Panc1 (cell line): ENCODE results near the gene NDE1. TPM values are rescaled to one million over a fixed set of nuclear protein-coding genes. Genes with fewer than 3 reads are reported as not detected.
"Not testable (repeated sequence)": the region's sequence is repeated elsewhere in the genome, so short reads cannot be mapped to it uniquely, and the experiment has no call there.

Experiments used
- ATAC-seq: fragments of 200-7000 bp; cut with Tn5 transposase; 2 replicates; pipeline ENCODE4 v1.9.1; 2020; ENCODE audit warnings: mild to moderate bottlenecking, moderate library complexity
- BruUV-seq: library from RNA; stranded (reverse); fragments of 400-500 nt; replicated peaks from 2 replicates; lab custom pipeline; 2021; lab: Mats Ljungman, UMichigan
- CTCF ChIA-PET: fragments of 300-600 bp; sonication (Branson Sonifier 250); formaldehyde crosslinking; loops from one replicate; lab custom pipeline; 2022; ENCODE audit warnings: antibody characterized with exemption; lab: Charles Lee
- POLR2A ChIA-PET: fragments of 300-600 bp; sonication (Branson Sonifier 250); formaldehyde crosslinking; loops from one replicate; lab custom pipeline; 2022; ENCODE audit warnings: antibody characterized with exemption; lab: Charles Lee
- DNase-seq: peaks from one replicate; pipeline ENCODE4 v3.0.0-alpha.2; 2010; ENCODE audit warnings: low read depth, low spot score
- H3K27ac ChIP-seq: 2 replicates; pipeline ENCODE4 v1.5.1; 2011; ENCODE audit warnings: mild to moderate bottlenecking, low read length, inconsistent platforms
- H3K27me3 ChIP-seq: fragments of 200-500 bp; sonication (Bioruptor generic); 2 replicates; pipeline ENCODE4 v1.6.0; 2014; ENCODE audit warnings: low read length, inconsistent platforms; ENCODE audit not compliant: control insufficient read depth, insufficient read depth
- H3K36me3 ChIP-seq: fragments of 200-500 bp; sonication (Bioruptor generic); 2 replicates; pipeline ENCODE4 v1.5.1; 2014; ENCODE audit warnings: inconsistent platforms, mild to moderate bottlenecking, low read length, moderate library complexity; ENCODE audit not compliant: control insufficient read depth, insufficient read depth
- H3K4me1 ChIP-seq: 2 replicates; pipeline ENCODE4 v1.5.1; 2011; ENCODE audit warnings: inconsistent platforms, mild to moderate bottlenecking, low read length, moderate library complexity; ENCODE audit not compliant: control insufficient read depth, insufficient read depth
- H3K4me3 ChIP-seq, 2 experiments: 2 replicates each; pipeline ENCODE4 v1.5.1; 2011 to 2012; ENCODE audit warnings: low read depth in 2 of 2, low read length in 2 of 2, mild to moderate bottlenecking in 2 of 2, inconsistent platforms in 1 of 2, moderate library complexity in 1 of 2
- H3K9me3 ChIP-seq: fragments of 200-500 bp; sonication (Bioruptor generic); 2 replicates; pipeline ENCODE4 v1.5.1; 2014; ENCODE audit warnings: low read depth, mild to moderate bottlenecking, inconsistent platforms, low read length, moderate library complexity; ENCODE audit not compliant: control insufficient read depth, insufficient read depth
- POLR2AphosphoS5 ChIP-seq: IDR thresholded peaks from 2 replicates; pipeline ENCODE4 v1.6.1; 2012; ENCODE audit warnings: mild to moderate bottlenecking, low read depth, low read length, moderate library complexity
- SIN3A ChIP-seq: IDR thresholded peaks from 2 replicates; pipeline ENCODE4 v1.6.1; 2012; ENCODE audit warnings: low read depth, mild to moderate bottlenecking, low read length, moderate library complexity, borderline replicate concordance; ENCODE audit not compliant: insufficient read depth
- TCF7L2 ChIP-seq: IDR thresholded peaks from 2 replicates; pipeline ENCODE4 v1.6.1; 2011; ENCODE audit warnings: mild to moderate bottlenecking, low read depth, low read length, inconsistent platforms
- in situ Hi-C: cut with HindIII; loops from 2 replicates; pipeline ENCODE4 v1.10.0; 2016; ENCODE audit warnings: low sequenced_read_pairs, low pct_unique_long_range_greater_than_20kb
- intact Hi-C: fragments of 100-400 bp; cut with micrococcal nuclease; formaldehyde crosslinking; loops from one replicate; pipeline ENCODE4 v1.10.0; 2022; ENCODE audit not compliant: unreplicated experiment
- total RNA-seq: library from RNA; stranded (reverse); gene quantifications from one replicate; pipeline ENCODE4 v1.2.1, GENCODE V29; 2021; ENCODE audit not compliant: unreplicated experiment
- TF ChIP-seq, protein P1 (sequence below), 2 experiments: IDR thresholded peaks; 2 replicates each; pipeline ENCODE4 v1.6.1; 2011 to 2012; ENCODE audit warnings: low read depth in 2 of 2, control low read depth in 1 of 2, low read length in 1 of 2, mild to moderate bottlenecking in 1 of 2, moderate library complexity in 1 of 2; ENCODE audit not compliant: insufficient read depth in 1 of 2
- TF ChIP-seq, protein P2 (sequence below): fragments of 450-650 bp; IDR thresholded peaks from 2 replicates; pipeline ENCODE4 v1.5.1; 2017; ENCODE audit warnings: mild to moderate bottlenecking

NDE1 gene
- total RNA-seq, 1 experiment from 2014 or later: 99.1 TPM

DNA sequence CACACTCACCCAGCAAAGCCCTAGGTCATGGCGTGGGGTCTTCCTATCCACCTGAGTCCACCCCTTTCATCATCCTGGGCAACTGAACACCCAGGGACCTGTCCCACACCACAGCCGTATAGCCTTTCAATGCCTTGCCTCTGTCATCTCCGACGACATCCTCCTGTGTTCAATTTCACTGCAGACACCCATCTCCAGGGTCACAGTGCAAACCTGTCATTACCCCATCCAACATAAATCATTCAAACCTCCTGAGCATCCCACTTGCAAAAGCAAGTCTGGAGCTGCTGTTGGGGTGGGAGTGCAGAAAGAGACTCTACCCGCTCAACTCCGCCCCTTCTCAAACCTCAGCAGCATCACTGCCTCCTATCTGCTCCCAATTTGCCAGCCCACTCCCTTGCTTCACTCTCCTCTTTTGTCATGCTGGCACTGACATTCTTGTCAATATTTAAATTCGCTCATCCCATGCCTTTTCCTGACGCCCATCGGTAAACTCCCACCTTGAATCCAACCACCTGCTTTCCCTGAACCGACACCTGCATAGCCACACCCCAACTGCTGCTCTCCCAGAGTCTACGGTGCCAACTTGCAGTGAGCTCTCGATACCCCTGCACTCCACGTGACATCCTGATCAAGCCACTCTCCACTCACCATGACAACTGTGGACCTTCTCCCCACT, 44.1 kb upstream of the NDE1 start:
- POLR2A ChIA-PET: no interaction called here
- no peaks in the 10 kb centered on the region for H3K27me3 ChIP-seq
- no peak for DNase-seq
- no TSS peak for BruUV-seq
- H3K9me3 ChIP-seq: no peaks in the 10 kb centered on the region
- CTCF ChIA-PET: no interaction called here
- H3K27ac ChIP-seq: no peak overlapping the region
- H3K4me1 ChIP-seq: no peaks in the 10 kb centered on the region; the same call in 1 of the 2 replicates
- no peak overlapping the region for H3K4me3 ChIP-seq
- in situ Hi-C loops (no loop called here), intact Hi-C loops (no loop called here)
- 0 out of 2 replicates have a peak, but pooled peaks have one; percentile 10 for ATAC-seq
- TF ChIP-seq, protein P1, sequence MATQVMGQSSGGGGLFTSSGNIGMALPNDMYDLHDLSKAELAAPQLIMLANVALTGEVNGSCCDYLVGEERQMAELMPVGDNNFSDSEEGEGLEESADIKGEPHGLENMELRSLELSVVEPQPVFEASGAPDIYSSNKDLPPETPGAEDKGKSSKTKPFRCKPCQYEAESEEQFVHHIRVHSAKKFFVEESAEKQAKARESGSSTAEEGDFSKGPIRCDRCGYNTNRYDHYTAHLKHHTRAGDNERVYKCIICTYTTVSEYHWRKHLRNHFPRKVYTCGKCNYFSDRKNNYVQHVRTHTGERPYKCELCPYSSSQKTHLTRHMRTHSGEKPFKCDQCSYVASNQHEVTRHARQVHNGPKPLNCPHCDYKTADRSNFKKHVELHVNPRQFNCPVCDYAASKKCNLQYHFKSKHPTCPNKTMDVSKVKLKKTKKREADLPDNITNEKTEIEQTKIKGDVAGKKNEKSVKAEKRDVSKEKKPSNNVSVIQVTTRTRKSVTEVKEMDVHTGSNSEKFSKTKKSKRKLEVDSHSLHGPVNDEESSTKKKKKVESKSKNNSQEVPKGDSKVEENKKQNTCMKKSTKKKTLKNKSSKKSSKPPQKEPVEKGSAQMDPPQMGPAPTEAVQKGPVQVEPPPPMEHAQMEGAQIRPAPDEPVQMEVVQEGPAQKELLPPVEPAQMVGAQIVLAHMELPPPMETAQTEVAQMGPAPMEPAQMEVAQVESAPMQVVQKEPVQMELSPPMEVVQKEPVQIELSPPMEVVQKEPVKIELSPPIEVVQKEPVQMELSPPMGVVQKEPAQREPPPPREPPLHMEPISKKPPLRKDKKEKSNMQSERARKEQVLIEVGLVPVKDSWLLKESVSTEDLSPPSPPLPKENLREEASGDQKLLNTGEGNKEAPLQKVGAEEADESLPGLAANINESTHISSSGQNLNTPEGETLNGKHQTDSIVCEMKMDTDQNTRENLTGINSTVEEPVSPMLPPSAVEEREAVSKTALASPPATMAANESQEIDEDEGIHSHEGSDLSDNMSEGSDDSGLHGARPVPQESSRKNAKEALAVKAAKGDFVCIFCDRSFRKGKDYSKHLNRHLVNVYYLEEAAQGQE (IDR thresholded peaks at IDR 0.05; ENCODE audit: insufficient read depth in 1 of 2, low read depth in 2 of 2, low read length in 1 of 2): no peak
- TF ChIP-seq TCF7L2 (no peak), SIN3A (no peak), POLR2AphosphoS5 (no peak)
- TF ChIP-seq, protein P2, sequence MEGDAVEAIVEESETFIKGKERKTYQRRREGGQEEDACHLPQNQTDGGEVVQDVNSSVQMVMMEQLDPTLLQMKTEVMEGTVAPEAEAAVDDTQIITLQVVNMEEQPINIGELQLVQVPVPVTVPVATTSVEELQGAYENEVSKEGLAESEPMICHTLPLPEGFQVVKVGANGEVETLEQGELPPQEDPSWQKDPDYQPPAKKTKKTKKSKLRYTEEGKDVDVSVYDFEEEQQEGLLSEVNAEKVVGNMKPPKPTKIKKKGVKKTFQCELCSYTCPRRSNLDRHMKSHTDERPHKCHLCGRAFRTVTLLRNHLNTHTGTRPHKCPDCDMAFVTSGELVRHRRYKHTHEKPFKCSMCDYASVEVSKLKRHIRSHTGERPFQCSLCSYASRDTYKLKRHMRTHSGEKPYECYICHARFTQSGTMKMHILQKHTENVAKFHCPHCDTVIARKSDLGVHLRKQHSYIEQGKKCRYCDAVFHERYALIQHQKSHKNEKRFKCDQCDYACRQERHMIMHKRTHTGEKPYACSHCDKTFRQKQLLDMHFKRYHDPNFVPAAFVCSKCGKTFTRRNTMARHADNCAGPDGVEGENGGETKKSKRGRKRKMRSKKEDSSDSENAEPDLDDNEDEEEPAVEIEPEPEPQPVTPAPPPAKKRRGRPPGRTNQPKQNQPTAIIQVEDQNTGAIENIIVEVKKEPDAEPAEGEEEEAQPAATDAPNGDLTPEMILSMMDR: no peak
- peaks cover 7% of the 10 kb centered on the region for H3K36me3 ChIP-seq

DNA sequence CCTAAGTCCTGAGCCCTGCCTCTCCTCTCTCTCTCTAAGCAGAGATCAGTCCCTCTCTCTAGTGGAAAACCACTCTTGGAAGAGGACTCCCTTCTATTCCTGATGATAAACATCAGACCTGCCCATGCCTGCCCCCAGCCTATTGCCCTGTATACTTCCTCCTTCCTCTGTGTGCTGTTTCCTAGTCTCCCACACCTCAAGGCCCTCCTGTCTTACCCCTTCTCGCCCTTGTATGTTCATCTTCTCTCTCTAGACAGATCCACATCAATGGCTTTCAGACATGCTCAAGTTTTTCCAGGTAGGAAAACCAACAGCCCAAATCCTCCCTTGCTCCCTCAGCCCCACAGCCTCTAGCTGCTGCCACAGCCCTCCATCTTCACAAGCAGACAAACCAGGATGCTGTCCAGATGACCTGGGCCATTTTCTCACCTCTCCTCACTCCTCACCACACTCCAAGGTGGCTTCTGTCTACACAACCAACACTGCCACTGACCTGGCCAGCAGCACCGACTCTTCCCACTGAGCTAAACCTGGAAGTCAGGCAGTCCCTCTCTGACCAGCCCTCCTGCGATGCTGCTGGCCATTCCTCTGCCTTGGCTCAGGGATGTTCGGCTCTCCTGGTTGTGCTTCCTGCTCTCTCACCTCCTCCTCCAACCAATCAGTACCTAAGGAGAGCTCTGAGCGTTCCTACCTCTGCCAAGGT, 43.4 kb upstream of the NDE1 start:
- Histone ChIP-seq H3K27ac (no peak overlapping the region), H3K4me3 (no peak overlapping the region), H3K4me1 (no peaks in the 10 kb centered on the region), H3K9me3 (no peaks in the 10 kb centered on the region), H3K36me3 (peaks cover 8% of the 10 kb centered on the region), H3K27me3 (no peaks in the 10 kb centered on the region)
- BruUV-seq: no TSS peak
- DNase-seq: no peak
- TF ChIP-seq SIN3A: no peak
- TF ChIP-seq, protein P1 (IDR thresholded peaks at IDR 0.05; ENCODE audit: insufficient read depth in 1 of 2, low read depth in 2 of 2, low read length in 1 of 2): no peak
- no peak for TF ChIP-seq POLR2AphosphoS5
- TF ChIP-seq, protein P2: no peak
- no peak for TF ChIP-seq TCF7L2
- intact Hi-C loops (no loop called here), in situ Hi-C loops (no loop called here)
- ChIA-PET CTCF (no interaction called here), POLR2A (no interaction called here)
- ATAC-seq: 0 out of 2 replicates have a peak, but pooled peaks have one; percentile 36

DNA sequence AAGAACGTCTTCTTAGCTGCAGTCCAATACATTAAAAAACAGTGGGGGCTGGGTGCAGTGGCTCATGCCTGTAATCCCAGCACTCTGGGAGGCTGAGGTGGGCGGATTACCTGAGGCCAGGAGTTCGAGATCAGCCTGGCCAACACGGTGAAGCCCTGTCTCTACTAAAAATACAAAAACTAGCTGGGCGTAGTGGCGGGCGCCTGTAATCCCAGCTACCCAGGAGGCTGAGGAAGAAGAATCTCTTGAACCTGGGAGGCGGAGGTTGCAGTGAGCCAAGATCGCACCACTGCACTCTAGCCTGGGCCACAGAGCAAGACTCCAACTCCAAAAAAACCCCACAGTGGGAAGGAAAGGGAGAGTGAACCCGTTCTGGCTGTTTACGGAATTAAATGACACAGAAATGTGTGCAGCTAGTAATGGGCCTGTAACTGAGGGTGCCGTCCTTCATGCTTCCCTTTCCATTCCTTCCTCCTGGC, 42.8 kb upstream of the NDE1 start:
- CTCF ChIA-PET, H3K4me3 ChIP-seq, ATAC-seq, DNase-seq, H3K27me3 ChIP-seq, intact Hi-C loops, H3K9me3 ChIP-seq, BruUV-seq, POLR2A ChIA-PET, in situ Hi-C loops, H3K4me1 ChIP-seq: not testable (repeated sequence)
- H3K27ac ChIP-seq: peak overlapping the region; percentile 7; the same call in 1 of the 2 replicates
- peaks cover 14% of the 10 kb centered on the region for H3K36me3 ChIP-seq
